ENCODE measurements around the gene ZNRD2.

- TF ChIP-seq POLR2A (IDR thresholded peaks at IDR 0.05) (no peak), CTCF (IDR thresholded peaks at IDR 0.05) (no peak)
Measured at GRCh38 chr11:65618763-65619162, 48.5 kb downstream of the ZNRD2 start.
